SW 1271 (cell line): ENCODE data around the gene FAM20A.

Source experiments
- DNase-seq, 2 experiments: peaks; one replicate each; lab custom pipeline; 2025; lab: John Stamatoyannopoulos, UW

Gene FAM20A

DNA sequence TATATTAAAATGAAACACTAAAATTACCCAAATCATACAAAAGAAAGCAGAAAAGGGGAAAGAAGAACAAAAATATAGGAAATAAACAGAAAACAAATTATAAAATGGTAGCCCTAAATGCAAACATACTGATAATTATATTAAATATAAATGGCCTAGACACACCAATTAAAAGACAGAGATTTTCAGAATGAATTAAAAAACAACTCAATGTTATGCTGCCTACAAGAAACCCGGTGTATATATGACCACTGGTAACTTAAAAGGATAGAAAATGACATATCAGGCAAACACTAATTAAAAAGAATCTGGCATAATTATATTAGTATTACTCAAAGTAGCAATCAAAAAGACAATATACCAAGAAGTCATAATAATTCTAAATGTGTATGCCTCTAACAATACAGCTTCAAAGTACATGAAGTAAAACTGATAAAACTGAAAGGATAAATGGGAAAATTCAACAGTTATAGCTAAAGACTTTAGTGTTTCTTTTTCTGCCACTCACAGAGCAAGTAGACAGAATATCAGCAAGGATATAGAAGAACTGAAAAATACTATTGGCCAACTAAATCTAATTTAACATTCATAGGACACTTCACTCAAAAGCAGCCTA lies 7.5 kb upstream of the FAM20A start:
- DNase-seq: no peak

DNA sequence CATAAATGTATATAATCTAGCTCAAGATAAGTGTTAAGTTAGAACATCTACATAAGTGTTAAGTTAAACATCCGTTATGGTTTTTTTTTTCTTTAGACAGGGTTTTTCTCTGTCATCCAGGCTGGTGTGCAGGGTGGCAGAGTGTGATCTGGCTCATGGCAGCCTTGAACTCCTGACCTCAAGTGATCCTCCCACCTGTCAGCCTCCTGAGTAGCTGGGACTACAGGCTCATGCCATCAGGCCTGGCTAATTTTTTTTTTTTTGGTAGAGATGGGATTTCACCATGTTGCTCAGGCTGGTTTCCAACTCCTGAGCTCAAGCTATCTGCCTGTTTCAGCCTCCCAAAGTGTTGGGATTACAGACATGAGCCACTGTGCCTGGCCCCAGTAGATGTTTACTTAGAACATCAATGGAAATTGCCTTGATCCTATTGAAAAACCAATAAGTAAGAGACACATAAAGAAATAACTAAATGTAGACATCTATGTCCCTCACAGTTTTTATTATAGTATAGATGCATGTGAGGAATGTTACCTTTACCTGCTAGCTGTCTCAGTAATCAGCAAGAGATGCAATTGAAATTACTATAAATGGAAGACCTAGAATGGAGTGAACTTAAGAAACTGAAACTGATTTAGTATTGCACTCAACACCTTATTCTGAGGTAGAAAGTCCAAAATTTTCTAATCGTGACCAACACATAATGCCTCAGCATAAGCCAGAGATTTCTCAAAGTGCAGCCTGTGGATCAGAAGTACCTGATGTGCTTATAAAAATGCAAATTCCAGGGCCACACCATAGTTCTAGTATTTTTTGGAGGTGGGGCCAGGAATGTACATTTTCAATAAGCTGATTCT lies 5.5 kb upstream of the FAM20A start:
- no peak for DNase-seq

- no peak for DNase-seq
Measured at GRCh38 chr17:68605914-68606313, 4.7 kb upstream of the FAM20A start.

- no peak for DNase-seq
Measured at GRCh38 chr17:68603656-68604055, 2.5 kb upstream of the FAM20A start.

GRCh38 chr17:68603027-68603426 lies 1.9 kb upstream of the FAM20A start:
- DNase-seq: no peak

DNA sequence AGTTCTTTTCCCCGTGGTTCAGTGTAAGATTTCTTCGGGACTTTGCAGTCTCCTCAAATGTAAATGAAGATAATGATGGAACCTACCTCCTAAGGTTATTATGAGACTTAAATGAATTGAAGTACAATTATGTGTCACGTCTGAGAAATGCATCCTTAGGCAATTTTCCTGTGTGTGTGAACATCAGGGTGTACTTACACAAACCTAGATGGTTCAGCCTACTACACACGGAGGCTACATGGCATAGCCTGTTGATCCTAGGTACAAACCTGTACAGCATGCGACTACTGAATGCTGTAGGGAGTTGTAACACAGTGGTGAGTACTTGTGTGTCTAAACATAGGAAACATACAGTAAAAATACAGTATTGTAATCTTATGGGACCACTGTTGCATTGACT lies 1.1 kb upstream of the FAM20A start:
- no peak for DNase-seq

GRCh38 chr17:68601565-68602288 lies 560 bp upstream of the FAM20A start:
- DNase-seq: no peak

DNA sequence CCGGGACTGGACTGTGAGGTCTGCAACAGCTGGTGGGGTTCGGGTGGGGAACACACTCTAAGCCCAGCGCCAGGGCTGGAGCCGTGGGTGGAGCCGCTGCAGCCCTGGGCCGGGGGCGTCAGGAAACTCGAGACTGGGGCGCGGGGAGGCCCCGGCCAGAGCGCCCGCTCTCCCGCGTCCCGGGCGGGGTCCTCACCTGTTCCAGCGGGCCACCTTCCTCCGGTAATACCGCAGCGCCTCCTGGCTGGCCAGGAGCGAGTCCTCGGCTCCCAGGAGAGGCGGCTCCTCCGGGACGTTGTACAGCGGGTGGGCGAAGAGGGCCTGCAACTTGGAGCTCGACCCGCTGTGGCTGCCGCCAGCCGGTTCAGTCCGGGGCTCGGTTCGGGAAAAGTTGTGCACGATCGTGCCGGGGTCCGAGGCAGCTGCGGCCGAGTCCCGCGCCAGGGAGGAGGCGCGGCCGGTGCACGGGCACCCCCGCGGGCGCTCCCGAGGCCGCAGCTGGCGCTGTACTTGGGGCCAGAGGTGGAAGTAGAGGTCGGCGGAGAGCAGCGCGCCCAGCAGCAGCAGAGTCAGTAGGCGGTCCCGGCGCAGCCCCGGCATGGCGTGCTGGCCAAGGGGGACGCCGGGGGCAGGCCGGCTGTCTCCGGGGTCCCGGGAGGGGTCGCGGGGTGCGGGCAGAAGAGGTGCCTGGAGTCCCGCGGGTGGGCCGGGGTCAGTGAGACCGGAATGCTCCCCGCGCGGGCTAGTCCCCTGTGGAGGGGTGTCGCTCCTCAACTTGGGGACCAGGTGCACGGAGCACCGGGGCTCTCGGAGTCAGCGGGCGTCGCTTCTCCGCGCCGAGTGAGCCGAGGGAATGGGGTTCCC lies 868 bp downstream of the FAM20A start:
- no peak for DNase-seq

- no peak for DNase-seq
Measured at GRCh38 chr17:68599552-68600066, 1.6 kb downstream of the FAM20A start.

DNA sequence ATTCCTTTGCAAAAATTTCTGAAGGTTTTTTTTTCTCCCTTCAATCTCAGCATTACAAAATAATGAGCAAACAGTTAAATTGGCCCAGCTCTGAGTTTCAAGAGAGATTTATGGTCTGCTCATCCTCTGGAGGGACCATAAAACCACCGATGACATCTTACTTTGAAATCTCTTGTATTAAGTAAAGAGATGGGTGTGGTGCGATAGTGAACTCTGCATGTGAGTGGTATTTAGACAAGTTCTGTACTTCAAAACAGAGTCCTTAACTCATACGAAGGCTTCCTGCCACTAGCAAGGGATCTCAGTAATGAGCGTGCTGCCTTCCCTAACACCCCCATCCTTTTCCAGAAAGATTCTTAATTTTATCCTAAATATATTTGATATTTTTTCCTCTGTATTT lies 2.1 kb downstream of the FAM20A start:
- DNase-seq: no peak

GRCh38 chr17:68598545-68598961 lies 2.6 kb downstream of the FAM20A start:
- no peak for DNase-seq

- no peak for DNase-seq
Measured at GRCh38 chr17:68598074-68598473, 3.1 kb downstream of the FAM20A start.

DNA sequence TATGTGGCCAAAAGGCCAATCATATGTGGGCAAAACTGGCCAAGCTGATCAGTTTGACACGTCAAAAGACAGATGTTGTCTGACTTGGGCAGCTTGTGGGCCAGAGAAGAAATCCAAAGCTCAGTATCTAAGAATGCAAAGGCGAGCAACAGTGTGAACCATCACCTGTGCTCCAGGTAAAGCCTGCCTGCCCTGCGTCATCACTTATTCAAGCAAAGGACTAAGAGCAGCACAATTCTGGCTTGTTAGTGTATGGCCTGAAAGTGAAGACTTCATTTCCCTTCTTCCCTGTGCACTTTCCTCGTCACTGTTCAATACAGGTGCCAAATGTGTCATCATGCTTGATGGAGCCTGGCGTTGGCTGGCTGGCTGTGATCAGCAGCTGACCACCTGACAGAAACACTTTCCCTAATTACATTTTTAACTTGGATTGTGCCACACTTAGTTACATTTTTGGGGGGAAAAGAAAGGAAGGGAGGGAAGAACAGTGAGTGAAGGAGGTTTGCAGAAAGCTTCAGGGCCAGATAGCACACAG lies 4.7 kb downstream of the FAM20A start:
- no peak for DNase-seq

DNA sequence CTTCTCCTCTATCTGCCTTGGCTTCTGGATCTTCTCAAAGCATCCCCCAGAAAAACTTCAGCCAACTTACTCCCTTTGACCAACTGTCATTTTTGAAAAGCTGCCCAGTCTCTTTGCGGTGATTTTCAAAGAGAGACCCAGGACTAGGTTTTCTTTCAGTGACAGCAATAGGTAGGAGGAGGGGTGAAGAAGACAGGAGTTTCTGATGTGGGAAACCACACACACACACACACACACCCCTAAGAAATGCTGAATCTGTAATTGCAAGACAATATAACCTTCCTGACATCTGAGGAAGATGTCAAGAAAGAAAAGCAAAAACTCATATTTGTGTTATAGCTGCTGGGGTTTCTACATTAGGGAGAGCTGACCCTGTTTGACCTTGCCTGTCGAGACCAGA lies 5.2 kb downstream of the FAM20A start:
- no peak for DNase-seq

GRCh38 chr17:68595496-68595895 lies 5.7 kb downstream of the FAM20A start:
- no peak for DNase-seq

DNA sequence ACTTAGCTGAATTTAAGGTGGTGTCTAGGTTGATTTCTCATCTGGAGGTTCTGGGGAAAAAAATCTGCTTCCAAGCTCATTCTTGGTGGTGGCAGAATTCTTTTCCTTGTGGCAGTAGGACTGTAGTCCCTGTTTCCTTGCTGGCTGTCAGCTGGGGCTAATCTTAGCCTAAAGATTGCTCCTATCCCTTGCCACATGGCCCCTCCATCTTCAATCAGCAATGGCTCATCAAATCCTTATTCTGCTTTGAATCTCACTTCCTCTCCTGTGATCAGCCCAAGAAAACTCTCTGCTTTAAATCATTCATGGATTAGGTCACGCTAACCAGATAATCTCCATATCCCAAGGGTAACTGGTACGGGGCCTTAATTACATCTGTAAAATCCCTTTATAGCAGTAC lies 6.6 kb downstream of the FAM20A start:
- DNase-seq: no peak

DNA sequence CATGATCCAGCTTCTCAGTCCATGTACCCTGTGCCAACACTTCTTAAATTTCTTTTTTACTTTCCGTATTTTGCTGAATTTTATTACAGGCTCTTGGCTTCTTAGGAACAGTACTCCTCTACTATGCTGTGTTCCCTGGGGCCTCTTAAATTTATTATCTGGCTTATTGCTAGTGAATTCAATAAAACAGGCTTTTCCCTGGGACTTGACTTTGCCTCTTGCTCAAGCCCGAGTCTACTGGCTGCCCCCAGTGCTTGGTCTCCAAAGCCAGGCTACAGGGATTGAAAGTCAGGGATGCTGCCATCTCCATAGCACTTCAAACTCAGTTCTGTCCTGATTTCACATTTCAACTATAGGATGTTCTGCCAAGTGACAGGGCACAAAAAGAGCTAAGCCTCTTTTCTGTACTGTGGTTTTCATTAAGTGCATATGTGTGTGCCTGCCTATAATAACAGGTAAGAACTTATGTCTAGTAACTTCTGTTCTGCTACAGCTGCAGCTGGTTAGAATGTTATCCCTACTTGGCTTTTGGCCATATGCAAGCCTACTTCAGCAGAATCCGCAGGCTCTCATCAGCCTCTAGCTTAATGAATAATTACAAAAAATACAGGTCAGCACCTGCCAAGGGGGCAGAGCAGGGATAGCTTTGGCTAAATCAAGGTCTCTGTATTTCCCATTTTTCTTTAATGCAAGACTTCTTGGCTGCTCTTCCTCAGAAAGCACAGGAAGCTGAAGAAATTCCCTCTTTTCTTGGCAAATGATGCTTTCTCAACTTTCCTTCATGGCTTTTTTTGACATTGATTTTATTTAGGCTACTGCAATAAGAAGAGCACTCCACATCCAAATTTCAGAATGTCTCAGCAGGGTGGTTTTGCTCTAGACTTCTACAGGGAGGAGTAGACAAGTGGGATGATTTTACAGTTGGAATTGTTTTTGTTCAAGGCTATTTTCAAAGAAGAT lies 8.2 kb downstream of the FAM20A start:
- DNase-seq: no peak

DNA sequence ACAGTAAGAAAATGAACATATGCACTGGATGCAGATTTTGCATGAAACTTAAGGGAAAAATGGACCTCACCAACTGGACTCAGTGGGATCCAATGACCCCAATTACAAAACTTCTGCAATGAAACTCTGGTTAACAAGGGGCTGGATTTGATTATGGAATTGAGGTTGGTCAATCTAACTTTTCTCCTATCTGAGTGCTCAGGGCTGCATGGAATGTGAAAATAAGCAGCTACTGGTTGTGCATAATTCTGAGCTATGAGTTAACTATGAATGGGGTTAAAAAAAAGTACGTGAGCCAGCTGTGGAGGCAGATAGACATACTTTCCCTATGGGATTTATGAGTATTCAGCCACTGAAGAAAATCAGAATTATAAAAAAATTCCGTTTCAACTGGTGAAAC lies 9.2 kb downstream of the FAM20A start:
- no peak for DNase-seq

DNA sequence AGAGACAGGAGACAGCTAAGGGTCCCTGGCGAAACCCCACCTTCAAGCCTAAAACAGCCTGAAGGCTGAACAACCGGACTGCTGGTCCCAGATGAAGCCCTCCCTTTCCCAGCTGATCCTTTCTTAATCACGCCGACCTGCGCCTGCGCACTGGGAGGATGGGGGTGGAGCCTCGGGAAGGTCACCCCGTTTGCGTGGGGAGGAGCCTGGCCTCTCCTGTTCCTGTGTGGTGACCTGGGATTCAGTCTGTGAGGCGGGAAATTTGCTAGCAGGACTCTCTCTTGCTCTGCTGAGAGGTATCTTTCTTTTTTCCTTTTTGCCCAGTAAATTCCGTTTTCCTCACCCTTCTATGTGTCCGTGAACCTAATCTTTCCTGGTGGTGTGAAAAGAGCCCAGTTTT lies 9.6 kb downstream of the FAM20A start:
- DNase-seq: no peak

- DNase-seq: no peak
Measured at GRCh38 chr17:68589086-68589485, 12.1 kb downstream of the FAM20A start.
